ENCODE measurements around the gene ANKS1B. TPM values are rescaled to one million over a fixed set of nuclear protein-coding genes. Genes with fewer than 3 reads are reported as not detected.

Gene ANKS1B
- total RNA-seq, 1 experiment from 2014 or later, result 9.7 TPM

- CTCF ChIA-PET, result no interaction called here
- H3K27me3 ChIP-seq (ENCODE audit: control insufficient read depth, insufficient read depth, low read length), result no peaks in the 10 kb centered on the region
- no TSS peak for BruUV-seq (replicated peaks)
- no peaks in the 10 kb centered on the region for H3K36me3 ChIP-seq (ENCODE audit: control insufficient read depth, insufficient read depth, low read length)
- no peak overlapping the region for H3K27ac ChIP-seq (ENCODE audit: low read length)
- ATAC-seq (no peak), DNase-seq (ENCODE audit: low read depth, low spot score) (no peak)
- H3K4me1 ChIP-seq (ENCODE audit: control insufficient read depth, insufficient read depth, low read length), result no peaks in the 10 kb centered on the region
- in situ Hi-C loops (cut with HindIII; ENCODE audit: low pct_unique_long_range_greater_than_20kb, low sequenced_read_pairs), result no loop called here
- intact Hi-C loops (cut with micrococcal nuclease; ENCODE audit: unreplicated experiment), result no loop called here
- POLR2A ChIA-PET, result interaction anchor here (0.6 kb wide), 1 partner anchor 63 kb away, joined by 10 read pairs; no protein-coding TSS in a partner anchor
- no peak for TF ChIP-seq POLR2AphosphoS5 (IDR thresholded peaks at IDR 0.05; ENCODE audit: low read depth, low read length)
- no peak for TF ChIP-seq CTCF (IDR thresholded peaks at IDR 0.05)
- H3K9me3 ChIP-seq (ENCODE audit: control insufficient read depth, insufficient read depth, low read depth, low read length), result no peaks in the 10 kb centered on the region
- no peak overlapping the region for H3K4me3 ChIP-seq (ENCODE audit: low read depth in 2 of 2, low read length in 2 of 2)
These were observed 1243.0 kb downstream of the ANKS1B start for GRCh38 chr12:98741556-98742265.

DNA sequence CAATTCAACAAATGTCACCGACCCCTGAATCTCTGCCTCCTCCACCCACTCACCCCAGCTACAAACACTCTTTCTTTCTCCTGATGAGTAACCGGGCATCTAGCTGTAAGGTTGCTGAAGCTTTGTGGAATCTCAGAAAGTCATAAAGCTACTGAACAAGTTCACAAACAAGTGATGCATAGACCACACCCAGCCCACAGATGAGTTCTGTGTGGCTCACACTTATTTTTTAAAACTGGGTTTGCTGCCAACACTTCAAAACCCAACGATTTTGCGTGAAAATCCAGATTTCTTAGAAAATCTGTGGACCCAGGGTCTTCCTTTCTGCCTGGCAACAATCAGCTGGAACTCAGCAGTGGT lies 1243.6 kb downstream of the ANKS1B start:
- Histone ChIP-seq H3K4me3 (ENCODE audit: low read depth in 2 of 2, low read length in 2 of 2) (no peak overlapping the region), H3K27me3 (ENCODE audit: control insufficient read depth, insufficient read depth, low read length) (no peaks in the 10 kb centered on the region), H3K27ac (ENCODE audit: low read length) (no peak overlapping the region), H3K36me3 (ENCODE audit: control insufficient read depth, insufficient read depth, low read length) (no peaks in the 10 kb centered on the region), H3K9me3 (ENCODE audit: control insufficient read depth, insufficient read depth, low read depth, low read length) (no peaks in the 10 kb centered on the region), H3K4me1 (ENCODE audit: control insufficient read depth, insufficient read depth, low read length) (no peaks in the 10 kb centered on the region)
- ATAC-seq (no peak), DNase-seq (ENCODE audit: low read depth, low spot score) (no peak)
- ChIA-PET CTCF (interaction anchor here (1.0 kb wide), 1 partner anchor 148 kb away, joined by 5 read pairs; the partner anchor contains the start of gene SLC25A3), POLR2A (interaction anchor here (0.5 to 0.6 kb wide), 2 partner anchors 12 to 27 kb away, joined by 3 to 4 read pairs; no protein-coding TSS in a partner anchor)
- no TSS peak for BruUV-seq (replicated peaks)
- TF ChIP-seq TCF7L2 (IDR thresholded peaks at IDR 0.05; ENCODE audit: low read depth, low read length) (no peak), CTCF (IDR thresholded peaks at IDR 0.05) (no peak), POLR2AphosphoS5 (IDR thresholded peaks at IDR 0.05; ENCODE audit: low read depth, low read length) (no peak), SIN3A (IDR thresholded peaks at IDR 0.05; ENCODE audit: borderline replicate concordance, insufficient read depth, low read depth, low read length) (no peak)
- TF ChIP-seq, protein P1, sequence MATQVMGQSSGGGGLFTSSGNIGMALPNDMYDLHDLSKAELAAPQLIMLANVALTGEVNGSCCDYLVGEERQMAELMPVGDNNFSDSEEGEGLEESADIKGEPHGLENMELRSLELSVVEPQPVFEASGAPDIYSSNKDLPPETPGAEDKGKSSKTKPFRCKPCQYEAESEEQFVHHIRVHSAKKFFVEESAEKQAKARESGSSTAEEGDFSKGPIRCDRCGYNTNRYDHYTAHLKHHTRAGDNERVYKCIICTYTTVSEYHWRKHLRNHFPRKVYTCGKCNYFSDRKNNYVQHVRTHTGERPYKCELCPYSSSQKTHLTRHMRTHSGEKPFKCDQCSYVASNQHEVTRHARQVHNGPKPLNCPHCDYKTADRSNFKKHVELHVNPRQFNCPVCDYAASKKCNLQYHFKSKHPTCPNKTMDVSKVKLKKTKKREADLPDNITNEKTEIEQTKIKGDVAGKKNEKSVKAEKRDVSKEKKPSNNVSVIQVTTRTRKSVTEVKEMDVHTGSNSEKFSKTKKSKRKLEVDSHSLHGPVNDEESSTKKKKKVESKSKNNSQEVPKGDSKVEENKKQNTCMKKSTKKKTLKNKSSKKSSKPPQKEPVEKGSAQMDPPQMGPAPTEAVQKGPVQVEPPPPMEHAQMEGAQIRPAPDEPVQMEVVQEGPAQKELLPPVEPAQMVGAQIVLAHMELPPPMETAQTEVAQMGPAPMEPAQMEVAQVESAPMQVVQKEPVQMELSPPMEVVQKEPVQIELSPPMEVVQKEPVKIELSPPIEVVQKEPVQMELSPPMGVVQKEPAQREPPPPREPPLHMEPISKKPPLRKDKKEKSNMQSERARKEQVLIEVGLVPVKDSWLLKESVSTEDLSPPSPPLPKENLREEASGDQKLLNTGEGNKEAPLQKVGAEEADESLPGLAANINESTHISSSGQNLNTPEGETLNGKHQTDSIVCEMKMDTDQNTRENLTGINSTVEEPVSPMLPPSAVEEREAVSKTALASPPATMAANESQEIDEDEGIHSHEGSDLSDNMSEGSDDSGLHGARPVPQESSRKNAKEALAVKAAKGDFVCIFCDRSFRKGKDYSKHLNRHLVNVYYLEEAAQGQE (IDR thresholded peaks at IDR 0.05; ENCODE audit: insufficient read depth in 1 of 2, low read depth in 2 of 2, low read length in 1 of 2), result no peak
- in situ Hi-C loops (cut with HindIII; ENCODE audit: low pct_unique_long_range_greater_than_20kb, low sequenced_read_pairs), result no loop called here
- intact Hi-C loops (cut with micrococcal nuclease; ENCODE audit: unreplicated experiment), result no loop called here
